ENCODE data around the gene ODC1.

GRCh38 chr2:10406016-10406415, 42.1 kb downstream of the ODC1 start:
- TF ChIP-seq MAZ (IDR thresholded peaks at IDR 0.05; ENCODE audit: borderline replicate concordance, low read depth, low read length) (no peak), CTCF (conservative IDR thresholded peaks at IDR 0.05; ENCODE audit: low read depth, low read length) (no peak), SMC3 (IDR thresholded peaks at IDR 0.05; ENCODE audit: low read depth, low read length) (no peak), POLR2A (IDR thresholded peaks at IDR 0.05; ENCODE audit: low read depth, low read length) (no peak), USF2 (IDR thresholded peaks at IDR 0.05; ENCODE audit: low read depth, low read length) (no peak), RCOR1 (IDR thresholded peaks at IDR 0.05; ENCODE audit: insufficient replicate concordance, low read length) (no peak), BHLHE40 (IDR thresholded peaks at IDR 0.05; ENCODE audit: low read depth, low read length) (no peak), RAD21 (IDR thresholded peaks at IDR 0.05; ENCODE audit: low read length) (no peak), FOS (IDR thresholded peaks at IDR 0.05; ENCODE audit: low read depth, low read length) (no peak), MXI1 (IDR thresholded peaks at IDR 0.05; ENCODE audit: borderline replicate concordance, low read depth, low read length) (no peak), MAFK (IDR thresholded peaks at IDR 0.05; ENCODE audit: low read depth, low read length) (no peak), CEBPB (IDR thresholded peaks at IDR 0.05; ENCODE audit: low read depth, low read length) (no peak)

Data from IMR-90 (cell line).